Left renal pelvis (tissue), 4 donors: ENCODE results near the gene RNASE13. TPM values are rescaled to one million over a fixed set of nuclear protein-coding genes. Genes with fewer than 3 reads are reported as not detected.

Experiments
- DNase-seq, 4 donors: peaks; one replicate each; pipeline ENCODE4 v3.0.0-alpha.2; 2013; ENCODE audit warnings: low read depth in 4 of 4, low spot score in 3 of 4
- polyA plus RNA-seq, 4 donors: library from polyadenylated mRNA; unstranded; fragments of 120-200 nt; gene quantifications; one replicate each; pipeline ENCODE4 v1.2.1, GENCODE V29; 2013; ENCODE audit not compliant: insufficient read length in 4 of 4

The RNASE13 gene
- polyA plus RNA-seq, result under 1 TPM in 3 of 4 donors, not detected in 1; 0.44 to 0.95 (median 0.52) TPM

GRCh38 chr14:21034707-21035106 lies at the start of gene RNASE13:
TSS of gene RNASE13 (minus strand) at chr14:21034807. CDS start at chr14:21034288, 519 bp downstream.
- DNase-seq, result no peak

DNA sequence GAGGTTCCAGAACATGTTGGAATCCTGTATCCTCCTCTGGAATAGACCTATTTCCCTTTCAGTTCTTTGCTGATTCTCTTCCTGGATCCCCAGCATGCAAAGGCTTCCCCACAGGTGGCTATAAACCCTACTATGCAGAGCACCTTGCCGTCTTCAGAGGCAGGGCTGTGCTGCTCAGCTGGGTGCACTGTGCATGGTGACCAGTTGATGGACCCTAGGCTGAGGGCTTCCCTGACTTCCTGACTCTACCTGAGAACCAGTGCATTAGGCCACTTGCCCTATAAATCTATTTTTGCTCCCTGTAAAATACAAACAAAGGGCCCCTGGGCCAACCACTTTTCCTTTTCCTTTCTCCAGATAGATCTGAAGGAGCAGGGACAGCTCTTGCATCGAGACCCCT lies 49.8 kb upstream of the RNASE13 start:
- no peak for DNase-seq

DNA sequence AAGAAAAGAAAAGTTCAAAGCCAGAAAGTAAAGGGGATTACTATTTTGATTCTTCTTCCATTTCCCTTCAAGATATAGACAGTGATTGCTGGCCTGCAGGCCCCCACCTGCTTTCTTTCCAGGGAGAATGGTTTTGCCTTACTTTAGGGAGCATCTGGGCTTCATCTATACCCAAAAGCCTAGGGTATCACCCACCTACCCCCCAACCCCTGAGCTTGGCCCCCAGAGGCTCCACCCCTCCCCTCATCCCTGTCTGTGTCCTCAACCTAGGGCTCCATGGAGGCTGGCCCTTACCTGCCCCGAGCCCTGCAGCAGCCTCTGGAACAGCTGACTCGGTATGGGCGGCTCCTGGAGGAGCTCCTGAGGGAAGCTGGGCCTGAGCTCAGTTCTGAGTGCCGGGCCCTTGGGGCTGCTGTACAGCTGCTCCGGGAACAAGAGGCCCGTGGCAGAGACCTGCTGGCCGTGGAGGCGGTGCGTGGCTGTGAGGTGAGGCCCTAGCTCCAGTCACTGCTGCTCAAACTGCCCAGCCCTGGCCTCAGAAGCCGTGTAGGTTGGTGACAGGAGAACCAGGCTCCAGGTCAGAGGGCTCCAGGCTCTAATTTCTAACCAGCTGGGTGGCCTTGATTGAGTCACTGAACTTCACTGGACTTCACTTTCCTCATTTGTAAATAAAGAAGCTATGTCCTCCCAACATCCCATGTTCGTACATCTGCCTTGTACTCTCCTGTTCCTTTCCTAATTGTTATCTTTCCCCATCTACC lies 49.1 kb upstream of the RNASE13 start:
- no peak for DNase-seq

DNA sequence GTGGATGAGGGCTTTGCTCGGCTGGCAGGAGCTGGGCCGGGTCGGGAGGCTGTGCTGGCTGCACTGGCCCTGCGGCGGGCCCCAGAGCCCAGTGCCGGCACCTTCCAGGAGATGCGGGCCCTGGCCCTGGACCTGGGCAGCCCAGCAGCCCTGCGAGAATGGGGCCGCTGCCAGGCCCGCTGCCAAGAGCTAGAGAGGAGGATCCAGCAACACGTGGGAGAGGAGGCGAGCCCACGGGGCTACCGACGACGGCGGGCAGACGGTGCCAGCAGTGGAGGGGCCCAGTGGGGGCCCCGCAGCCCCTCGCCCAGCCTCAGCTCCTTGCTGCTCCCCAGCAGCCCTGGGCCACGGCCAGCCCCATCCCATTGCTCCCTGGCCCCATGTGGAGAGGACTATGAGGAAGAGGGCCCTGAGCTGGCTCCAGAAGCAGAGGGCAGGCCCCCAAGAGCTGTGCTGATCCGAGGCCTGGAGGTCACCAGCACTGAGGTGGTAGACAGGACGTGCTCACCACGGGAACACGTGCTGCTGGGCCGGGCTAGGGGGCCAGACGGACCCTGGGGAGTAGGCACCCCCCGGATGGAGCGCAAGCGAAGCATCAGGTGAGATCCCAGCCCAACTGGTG lies 47.0 kb upstream of the RNASE13 start:
- no peak for DNase-seq

GRCh38 chr14:21078726-21079125 lies 44.1 kb upstream of the RNASE13 start:
- no peak for DNase-seq

DNA sequence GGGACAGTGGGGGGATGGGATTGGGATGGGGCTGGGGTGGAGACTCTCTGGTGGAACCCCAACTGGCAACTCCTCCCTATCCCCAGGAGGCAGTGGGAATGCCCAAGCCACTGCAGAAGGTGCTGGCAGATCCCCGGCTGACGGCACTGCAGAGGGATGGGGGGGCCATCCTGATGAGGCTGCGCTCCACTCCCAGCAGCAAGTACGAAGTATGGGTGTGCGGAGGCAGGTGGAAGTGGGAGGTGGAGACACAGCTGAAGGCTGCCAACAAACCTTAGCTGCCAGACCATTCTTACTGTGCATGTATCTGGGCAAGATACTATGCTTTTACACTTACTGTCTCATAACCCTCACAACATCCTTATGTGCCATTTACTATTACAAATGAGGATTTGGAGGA lies 43.7 kb upstream of the RNASE13 start:
- DNase-seq, result no peak

DNA sequence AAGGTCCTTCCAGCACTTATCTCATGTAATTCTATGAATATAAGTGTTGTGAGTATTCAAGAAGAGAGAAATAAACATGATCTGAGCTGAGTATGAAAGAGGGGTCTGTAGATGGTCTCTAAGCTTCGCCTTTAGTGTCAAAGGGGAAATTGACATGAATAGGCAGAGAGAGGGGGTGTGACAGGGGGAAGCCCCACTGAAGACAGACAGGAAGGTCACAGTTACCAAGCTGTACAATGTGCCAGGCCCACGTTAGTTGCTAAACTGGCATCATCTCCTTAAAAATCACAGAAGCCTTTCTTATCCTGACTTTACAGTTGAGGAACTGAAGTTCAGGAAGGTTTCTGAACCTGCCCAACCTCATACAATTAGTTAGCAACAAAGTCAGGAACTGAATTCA lies 43.1 kb upstream of the RNASE13 start:
- DNase-seq, result no peak

GRCh38 chr14:21075719-21076437 lies 41.3 kb upstream of the RNASE13 start:
- DNase-seq, result no peak

DNA sequence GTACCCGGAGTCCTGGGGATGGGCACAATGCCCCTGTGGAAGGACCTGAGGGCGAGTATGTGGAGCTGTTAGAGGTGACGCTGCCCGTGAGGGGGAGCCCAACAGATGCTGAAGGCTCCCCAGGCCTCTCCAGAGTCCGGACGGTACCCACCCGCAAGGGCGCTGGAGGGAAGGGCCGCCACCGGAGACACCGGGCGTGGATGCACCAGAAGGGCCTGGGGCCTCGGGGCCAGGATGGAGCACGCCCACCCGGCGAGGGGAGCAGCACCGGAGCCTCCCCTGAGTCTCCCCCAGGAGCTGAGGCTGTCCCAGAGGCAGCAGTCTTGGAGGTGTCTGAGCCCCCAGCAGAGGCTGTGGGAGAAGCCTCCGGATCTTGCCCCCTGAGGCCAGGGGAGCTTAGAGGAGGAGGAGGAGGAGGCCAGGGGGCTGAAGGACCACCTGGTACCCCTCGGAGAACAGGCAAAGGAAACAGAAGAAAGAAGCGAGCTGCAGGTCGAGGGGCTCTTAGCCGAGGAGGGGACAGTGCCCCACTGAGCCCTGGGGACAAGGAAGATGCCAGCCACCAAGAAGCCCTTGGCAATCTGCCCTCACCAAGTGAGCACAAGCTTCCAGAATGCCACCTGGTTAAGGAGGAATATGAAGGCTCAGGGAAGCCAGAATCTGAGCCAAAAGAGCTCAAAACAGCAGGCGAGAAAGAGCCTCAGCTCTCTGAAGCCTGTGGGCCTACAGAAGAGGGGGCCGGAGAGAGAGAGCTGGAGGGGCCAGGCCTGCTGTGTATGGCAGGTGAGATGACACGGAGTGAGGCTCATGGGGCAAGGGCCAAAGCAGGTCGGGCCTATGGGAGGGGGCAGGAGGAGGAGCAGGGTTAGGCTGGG lies 40.0 kb upstream of the RNASE13 start:
- no peak for DNase-seq

DNA sequence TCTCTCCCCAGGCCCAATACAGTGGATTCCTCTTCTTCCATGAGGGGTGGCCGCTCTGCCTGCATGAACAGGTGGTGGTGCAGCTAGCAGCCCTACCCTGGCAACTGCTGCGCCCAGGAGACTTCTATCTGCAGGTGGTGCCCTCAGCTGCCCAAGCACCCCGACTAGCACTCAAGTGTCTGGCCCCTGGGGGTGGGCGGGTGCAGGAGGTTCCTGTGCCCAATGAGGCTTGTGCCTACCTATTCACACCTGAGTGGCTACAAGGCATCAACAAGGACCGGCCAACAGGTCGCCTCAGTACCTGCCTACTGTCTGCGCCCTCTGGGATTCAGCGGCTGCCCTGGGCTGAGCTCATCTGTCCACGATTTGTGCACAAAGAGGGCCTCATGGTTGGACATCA lies 39.3 kb upstream of the RNASE13 start:
- DNase-seq, result no peak

DNA sequence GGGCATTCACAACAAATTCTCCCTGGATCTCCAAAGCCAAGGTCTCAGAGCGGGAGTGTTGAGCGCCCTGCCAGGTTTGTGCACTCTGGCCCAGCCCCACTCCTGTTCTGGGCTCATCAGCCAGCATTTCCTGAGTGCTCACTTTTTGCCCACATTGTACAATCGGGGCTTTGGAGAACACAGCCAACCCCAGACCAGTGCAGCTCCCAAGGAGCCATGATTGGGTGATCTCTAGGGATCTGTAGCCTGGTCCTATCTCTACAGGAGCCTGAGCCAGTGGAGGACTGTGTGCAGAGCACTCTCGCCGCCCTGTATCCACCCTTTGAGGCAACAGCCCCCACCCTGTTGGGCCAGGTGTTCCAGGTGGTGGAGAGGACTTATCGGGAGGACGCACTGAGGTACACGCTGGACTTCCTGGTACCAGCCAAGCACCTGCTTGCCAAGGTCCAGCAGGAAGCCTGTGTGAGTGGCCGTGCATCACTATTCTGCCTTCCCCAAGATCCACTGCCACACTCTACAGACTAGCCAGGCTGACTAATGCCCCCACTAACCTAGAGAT lies 38.3 kb upstream of the RNASE13 start:
- no peak for DNase-seq

GRCh38 chr14:21072031-21072473 lies 37.4 kb upstream of the RNASE13 start:
- DNase-seq, result peak in 1 of 4 donors; percentile 32

GRCh38 chr14:21071225-21072030 lies 36.8 kb upstream of the RNASE13 start:
- peak in 3 of 4 donors; percentile 82 to 87 (median 84) for DNase-seq

- peak in 2 of 4 donors; percentile 53 to 63 for DNase-seq
Observed at GRCh38 chr14:21070610-21071224, 36.1 kb upstream of the RNASE13 start.

DNA sequence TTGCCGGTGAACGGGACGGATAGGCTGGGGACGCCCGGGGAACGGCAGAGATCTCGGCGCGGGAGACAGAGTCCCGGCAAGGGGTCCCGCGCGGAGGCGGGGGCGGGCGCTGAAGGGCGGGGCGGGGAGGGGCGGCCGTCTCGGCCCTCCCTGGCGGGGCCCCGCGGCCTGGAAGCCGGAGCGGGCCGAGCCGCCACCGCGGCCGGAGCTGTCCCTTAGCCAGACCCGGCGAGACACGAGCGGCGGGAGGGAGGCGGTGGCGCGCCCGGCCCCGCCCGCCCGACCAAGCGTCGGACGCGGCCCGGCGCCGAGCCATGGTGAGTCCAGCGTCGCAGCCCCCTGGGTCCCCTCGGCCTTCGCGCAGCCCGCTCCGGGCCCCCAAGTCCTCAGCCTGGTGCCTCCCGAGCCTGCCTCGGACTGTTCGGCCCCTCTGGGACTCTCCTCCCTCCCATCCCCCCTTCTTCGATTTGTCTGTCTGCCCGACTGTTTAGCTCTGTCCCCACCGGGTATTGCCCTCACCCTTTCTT lies 35.5 kb upstream of the RNASE13 start, which contains the start of gene ARHGEF40:
ARHGEF40 (plus strand) TSS at position 222 of the 527 bp plus-strand sequence; CDS start at position 315, 93 bp downstream.
- peak in 1 of 4 donors; percentile 45 for DNase-seq

GRCh38 chr14:21069388-21070082 lies 34.9 kb upstream of the RNASE13 start:
- DNase-seq, result peak in 1 of 4 donors; percentile 19

- peak in 1 of 4 donors; percentile 61 for DNase-seq
Observed at GRCh38 chr14:21068521-21069387, 34.1 kb upstream of the RNASE13 start.
